GM12878 (cell line): Measurements from ENCODE around the gene GTF2H1. TPM values are rescaled to one million over a fixed set of nuclear protein-coding genes. Genes with fewer than 3 reads are reported as not detected.

Source experiments
- ATAC-seq: fragments of 200-7000 bp; cut with Tn5 transposase; 3 replicates; pipeline ENCODE4 v1.9.1; 2020; ENCODE audit warnings: mild to moderate bottlenecking, moderate library complexity
- BruUV-seq: library from RNA; stranded (reverse); fragments of 400-500 nt; replicated peaks from 2 replicates; lab custom pipeline; 2021; lab: Mats Ljungman, UMichigan
- CTCF ChIA-PET: fragments of 300-600 bp; sonication (Branson Sonifier 250); formaldehyde crosslinking; extraction: SDS; loops from one replicate; lab custom pipeline; 2021; ENCODE audit warnings: inconsistent platforms; lab: Yijun Ruan, JAX
- POLR2A ChIA-PET: fragments of 350-600 bp; formaldehyde crosslinking; extraction: SDS; loops from one replicate; lab custom pipeline; 2021; ENCODE audit warnings: inconsistent platforms; lab: Charles Lee
- RAD21 ChIA-PET: fragments of 300-600 bp; sonication (Branson Sonifier 250); formaldehyde crosslinking; loops from one replicate; lab custom pipeline; 2023; ENCODE audit warnings: antibody characterized with exemption; ENCODE audit not compliant: unreplicated experiment; lab: Charles Lee
- SMC1A ChIA-PET: fragments of 300-600 bp; sonication (Branson Sonifier 250); formaldehyde crosslinking; loops from one replicate; lab custom pipeline; 2023; ENCODE audit not compliant: unreplicated experiment, uncharacterized antibody; lab: Charles Lee
- DNase-seq: peaks from one replicate; pipeline ENCODE4 v3.0.0-alpha.2; 2011; ENCODE audit warnings: low read depth, low spot score
- FAIRE-seq: peaks from 3 replicates; lab custom pipeline; 2011; peaks lifted over from hg19 to GRCh38; lab: Jason Lieb, UNC
- H2AFZ ChIP-seq: 2 replicates; pipeline ENCODE4 v1.6.0; 2011; ENCODE audit warnings: low read depth, low read length, control low read depth; ENCODE audit not compliant: control insufficient read depth
- H3K27ac ChIP-seq: 2 replicates; pipeline ENCODE4 v1.5.1; 2011; ENCODE audit warnings: control low read depth; ENCODE audit not compliant: control insufficient read depth, insufficient read depth
- H3K27me3 ChIP-seq, 2 experiments: replicated peaks in 1 of 2; 2 replicates each; pipeline versions ENCODE4 v1.6.0 to v1.6.1; 2011; ENCODE audit warnings: low read length in 1 of 2; ENCODE audit not compliant: control insufficient read depth in 2 of 2, insufficient read depth in 2 of 2
- H3K36me3 ChIP-seq, 2 experiments: 2 replicates each; pipeline ENCODE4 v1.5.1; 2011; ENCODE audit warnings: low read length in 1 of 2; ENCODE audit not compliant: control insufficient read depth in 2 of 2, insufficient read depth in 2 of 2
- H3K4me1 ChIP-seq: 2 replicates; pipeline ENCODE4 v1.6.1; 2011; ENCODE audit warnings: mild to moderate bottlenecking, low read length, moderate library complexity, mixed read lengths; ENCODE audit not compliant: control insufficient read depth, insufficient read depth
- H3K4me2 ChIP-seq: 2 replicates; pipeline ENCODE4 v1.6.0; 2011; ENCODE audit warnings: control low read depth; ENCODE audit not compliant: control insufficient read depth, insufficient read depth
- H3K4me3 ChIP-seq: fragments of 200-600 bp; sonication (generic); 2 replicates; pipeline ENCODE4 v1.5.1; 2016
- H3K79me2 ChIP-seq: 2 replicates; pipeline ENCODE4 v1.6.0; 2011; ENCODE audit warnings: low read length; ENCODE audit not compliant: control insufficient read depth, insufficient read depth
- H3K9ac ChIP-seq: 2 replicates; pipeline ENCODE4 v1.8.0; 2011; ENCODE audit warnings: low read length, control low read depth, mixed read lengths; ENCODE audit not compliant: control insufficient read depth, insufficient read depth
- H3K9me3 ChIP-seq: replicated peaks from 3 replicates; pipeline ENCODE4 v1.5.1; 2011; ENCODE audit warnings: mild to moderate bottlenecking, low read length; ENCODE audit not compliant: control insufficient read depth, insufficient read depth
- H4K20me1 ChIP-seq: 2 replicates; pipeline ENCODE4 v1.6.0; 2011; ENCODE audit not compliant: control insufficient read depth, insufficient read depth
- ASH2L ChIP-seq: fragments of 300-600, 200-600 bp; sonication (generic); IDR thresholded peaks from 2 replicates; pipeline ENCODE4 v1.6.1; 2017; ENCODE audit warnings: low read depth, mild to moderate bottlenecking, borderline replicate concordance
- CHD4 ChIP-seq: fragments of 200-600 bp; sonication (generic); IDR thresholded peaks from 2 replicates; pipeline ENCODE4 v1.6.1; 2016; ENCODE audit warnings: mild to moderate bottlenecking
- CREB1 ChIP-seq: IDR thresholded peaks from 2 replicates; pipeline ENCODE4 v1.6.1; 2012; ENCODE audit warnings: low read depth, mild to moderate bottlenecking, inconsistent platforms
- MEF2B ChIP-seq: fragments of 450-650 bp; IDR thresholded peaks from 2 replicates; pipeline ENCODE4 v1.6.1; 2018; ENCODE audit warnings: mild to moderate bottlenecking, moderate library complexity; ENCODE audit not compliant: partially characterized antibody, poor library complexity, severe bottlenecking
- MLLT1 ChIP-seq: fragments of 450-650 bp; IDR thresholded peaks from 2 replicates; pipeline ENCODE4 v1.6.1; 2016; ENCODE audit warnings: mild to moderate bottlenecking
- MYB ChIP-seq: fragments of 150-350 bp; IDR thresholded peaks from 2 replicates; pipeline ENCODE4 v1.6.1; 2014; ENCODE audit warnings: mild to moderate bottlenecking, low read depth, low read length, borderline replicate concordance
- POU2F2 ChIP-seq: IDR thresholded peaks from 3 replicates; pipeline ENCODE4 v1.6.1; 2011; ENCODE audit warnings: low read depth, mild to moderate bottlenecking, low read length, borderline replicate concordance
- RELA ChIP-seq: fragments of 450-650 bp; IDR thresholded peaks from 2 replicates; pipeline ENCODE4 v1.8.0; 2014; ENCODE audit warnings: borderline replicate concordance; ENCODE audit not compliant: partially characterized antibody
- SKIL ChIP-seq: fragments of 450-650 bp; IDR thresholded peaks from 2 replicates; pipeline ENCODE4 v1.6.1; 2017; ENCODE audit warnings: mild to moderate bottlenecking, low read depth, inconsistent platforms; ENCODE audit not compliant: poor library complexity, severe bottlenecking
- SMAD5 ChIP-seq: IDR thresholded peaks from 2 replicates; pipeline ENCODE4 v1.6.1; 2016; ENCODE audit warnings: antibody characterized with exemption, low read depth
- TARDBP ChIP-seq: IDR thresholded peaks from 2 replicates; pipeline ENCODE4 v1.6.1; 2016; ENCODE audit warnings: borderline replicate concordance
- ZNF217 ChIP-seq: fragments of 450-650 bp; IDR thresholded peaks from 2 replicates; pipeline ENCODE4 v1.6.1; 2017; ENCODE audit warnings: antibody characterized with exemption, mild to moderate bottlenecking
- WGBS: methylation state at CpG from one replicate; pipeline ENCODE4 v1.1.6; 2016; ENCODE audit warnings: low lambda C conversion rate; ENCODE audit not compliant: insufficient replicate concordance, insufficient coverage; ENCODE audit errors: missing lambda C conversion rate; 5-methylcytosine and 5-hydroxymethylcytosine counted together
- in situ Hi-C: fragments of 300-500 bp; cut with MboI; formaldehyde crosslinking; loops from 9 replicates; pipeline ENCODE4 v1.14.3; 2018; ENCODE audit warnings: mixed read lengths
- intact Hi-C: fragments of 100-400 bp; cut with micrococcal nuclease; formaldehyde crosslinking; loops from one replicate; pipeline ENCODE4 v1.14.2; 2022; ENCODE audit not compliant: unreplicated experiment
- polyA plus RNA-seq, 11 experiments: library from polyadenylated mRNA; depleted of rRNA in 4 of 11; unstranded in 6 of 11; stranded (reverse) in 5 of 11; fragments of >200 nt; fragmentation: Nextera tagmentation in 4 of 11; fragmentation: Illumina TruSeq in 1 of 11; extraction: Ambion mirVana in 4 of 11; extraction: Trizol in 1 of 11; gene quantifications; 1 replicate in 1 of 11; 2 replicates in 10 of 11; pipeline versions ENCODE4 v1.2.1 to v1.2.3, GENCODE V29; 2011 to 2016; ENCODE audit warnings: inconsistent platforms in 2 of 11, missing spikeins in 2 of 11, low read depth in 1 of 11
- total RNA-seq, 4 experiments: library from RNA; depleted of rRNA in 3 of 4; stranded (reverse); fragments of >200 nt in 3 of 4; fragmentation: Illumina TruSeq in 1 of 4; extraction: Trizol in 1 of 4; gene quantifications; 2 replicates each; pipeline versions ENCODE4 v1.2.1 to v1.2.3, GENCODE V29; 2013 to 2021
- TF ChIP-seq, protein P1 (sequence below): fragments of 450-650 bp; IDR thresholded peaks from 2 replicates; pipeline ENCODE4 v1.6.1; 2016; ENCODE audit warnings: mild to moderate bottlenecking
- TF ChIP-seq, protein P2 (sequence below): fragments of 150-350 bp; IDR thresholded peaks from 2 replicates; pipeline ENCODE4 v1.6.1; 2016; ENCODE audit warnings: low read depth, low read length

Gene GTF2H1
- total and polyA plus RNA-seq, 10 of the 15 experiments (the other 5 are each of a cell fraction or from before 2014, with no cell fraction given): 36.7 to 68.8 (median 46.6) TPM

GRCh38 chr11:18332891-18333290 lies 10.5 kb downstream of the GTF2H1 start:
- no peak for DNase-seq
- no peak for ATAC-seq
- WGBS: 94% methylated on average over 3 of the region's 3 CpGs
- no peaks in the 10 kb centered on the region for H3K27me3 ChIP-seq
- FAIRE-seq: no peak
- H3K27ac ChIP-seq: no peak overlapping the region; the same call in 1 of the 2 replicates
- H3K9me3 ChIP-seq: no peaks in the 10 kb centered on the region
- H3K79me2 ChIP-seq: peaks cover 40% of the 10 kb centered on the region
- no peak overlapping the region; the same call in 1 of the 2 replicates for H3K4me2 ChIP-seq
- no peaks in the 10 kb centered on the region for H4K20me1 ChIP-seq
- ChIA-PET RAD21 (no interaction called here), CTCF (interaction anchor here (0.7 kb wide), 1 partner anchor 170 kb away, joined by 3 read pairs; no protein-coding TSS in a partner anchor), SMC1A (interaction anchor here (2.6 kb wide), 1 partner anchor 89 kb away, joined by 9 read pairs; no protein-coding TSS in a partner anchor), POLR2A (no interaction called here)
- H3K4me3 ChIP-seq: no peak overlapping the region
- in situ Hi-C loops (no loop called here), intact Hi-C loops (no loop called here)
- peaks cover 4 to 17% of the 10 kb centered on the region in 2 experiments for H3K36me3 ChIP-seq
- peaks cover 31% of the 10 kb centered on the region for H3K4me1 ChIP-seq
- H3K9ac ChIP-seq: no peak overlapping the region
- no TSS peak for BruUV-seq
- H2AFZ ChIP-seq: no peak overlapping the region
- TF ChIP-seq CHD4: no peak
- TF ChIP-seq, protein P1, sequence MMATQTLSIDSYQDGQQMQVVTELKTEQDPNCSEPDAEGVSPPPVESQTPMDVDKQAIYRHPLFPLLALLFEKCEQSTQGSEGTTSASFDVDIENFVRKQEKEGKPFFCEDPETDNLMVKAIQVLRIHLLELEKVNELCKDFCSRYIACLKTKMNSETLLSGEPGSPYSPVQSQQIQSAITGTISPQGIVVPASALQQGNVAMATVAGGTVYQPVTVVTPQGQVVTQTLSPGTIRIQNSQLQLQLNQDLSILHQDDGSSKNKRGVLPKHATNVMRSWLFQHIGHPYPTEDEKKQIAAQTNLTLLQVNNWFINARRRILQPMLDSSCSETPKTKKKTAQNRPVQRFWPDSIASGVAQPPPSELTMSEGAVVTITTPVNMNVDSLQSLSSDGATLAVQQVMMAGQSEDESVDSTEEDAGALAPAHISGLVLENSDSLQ: no peak
- TF ChIP-seq RELA: no peak
- TF ChIP-seq POU2F2: no peak
- TF ChIP-seq, protein P2, sequence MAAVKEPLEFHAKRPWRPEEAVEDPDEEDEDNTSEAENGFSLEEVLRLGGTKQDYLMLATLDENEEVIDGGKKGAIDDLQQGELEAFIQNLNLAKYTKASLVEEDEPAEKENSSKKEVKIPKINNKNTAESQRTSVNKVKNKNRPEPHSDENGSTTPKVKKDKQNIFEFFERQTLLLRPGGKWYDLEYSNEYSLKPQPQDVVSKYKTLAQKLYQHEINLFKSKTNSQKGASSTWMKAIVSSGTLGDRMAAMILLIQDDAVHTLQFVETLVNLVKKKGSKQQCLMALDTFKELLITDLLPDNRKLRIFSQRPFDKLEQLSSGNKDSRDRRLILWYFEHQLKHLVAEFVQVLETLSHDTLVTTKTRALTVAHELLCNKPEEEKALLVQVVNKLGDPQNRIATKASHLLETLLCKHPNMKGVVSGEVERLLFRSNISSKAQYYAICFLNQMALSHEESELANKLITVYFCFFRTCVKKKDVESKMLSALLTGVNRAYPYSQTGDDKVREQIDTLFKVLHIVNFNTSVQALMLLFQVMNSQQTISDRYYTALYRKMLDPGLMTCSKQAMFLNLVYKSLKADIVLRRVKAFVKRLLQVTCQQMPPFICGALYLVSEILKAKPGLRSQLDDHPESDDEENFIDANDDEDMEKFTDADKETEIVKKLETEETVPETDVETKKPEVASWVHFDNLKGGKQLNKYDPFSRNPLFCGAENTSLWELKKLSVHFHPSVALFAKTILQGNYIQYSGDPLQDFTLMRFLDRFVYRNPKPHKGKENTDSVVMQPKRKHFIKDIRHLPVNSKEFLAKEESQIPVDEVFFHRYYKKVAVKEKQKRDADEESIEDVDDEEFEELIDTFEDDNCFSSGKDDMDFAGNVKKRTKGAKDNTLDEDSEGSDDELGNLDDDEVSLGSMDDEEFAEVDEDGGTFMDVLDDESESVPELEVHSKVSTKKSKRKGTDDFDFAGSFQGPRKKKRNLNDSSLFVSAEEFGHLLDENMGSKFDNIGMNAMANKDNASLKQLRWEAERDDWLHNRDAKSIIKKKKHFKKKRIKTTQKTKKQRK: no peak
- no peak for TF ChIP-seq SKIL
- no peak for TF ChIP-seq TARDBP
- no peak for TF ChIP-seq SMAD5
- no peak for TF ChIP-seq CREB1
- no peak for TF ChIP-seq MYB
- no peak for TF ChIP-seq ASH2L
- no peak for TF ChIP-seq ZNF217
- TF ChIP-seq MLLT1: no peak
- TF ChIP-seq MEF2B: no peak
